Sigmoid colon (tissue), 4 donors: ENCODE results near the gene STK24.

Experiments
- CTCF ChIP-seq, 4 experiments: fragments of 450-650 bp in 3 of 4; fragments of 200-600 bp in 1 of 4; IDR thresholded peaks; one replicate each; pipeline ENCODE4 v1.5.1; 2016 to 2019; ENCODE audit warnings: antibody characterized with exemption in 4 of 4, mild to moderate bottlenecking in 3 of 4, moderate library complexity in 2 of 4
- POLR2A ChIP-seq, 2 donors: fragments of 450-650 bp; IDR thresholded peaks; one replicate each; pipeline ENCODE4 v1.6.1; 2016; ENCODE audit warnings: antibody characterized with exemption in 2 of 2, mild to moderate bottlenecking in 2 of 2, moderate library complexity in 2 of 2
- POLR2AphosphoS5 ChIP-seq, 4 donors: sonication (generic); formaldehyde crosslinking; IDR thresholded peaks; one replicate each; pipeline ENCODE4 v1.6.1; 2017; ENCODE audit warnings: antibody characterized with exemption in 4 of 4

DNA sequence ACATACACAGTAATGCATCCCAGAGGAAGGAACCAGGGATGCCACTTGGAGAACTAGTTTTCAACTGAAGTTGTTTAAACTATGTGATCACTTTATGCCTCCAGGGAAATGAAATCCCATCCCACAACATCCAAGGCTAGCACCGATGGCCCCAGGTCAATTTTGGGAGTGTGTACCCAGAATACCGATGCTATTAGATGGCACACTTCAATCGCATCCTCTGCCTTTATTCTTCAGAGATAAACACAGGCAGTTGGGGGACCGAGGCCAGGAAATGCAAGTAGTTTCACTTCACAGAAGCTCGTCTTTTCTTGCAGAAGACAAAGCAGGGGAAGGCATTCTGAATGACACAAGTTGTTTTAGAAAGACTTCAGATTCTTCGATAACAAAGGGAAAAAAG, 13.8 kb downstream of the STK24 start:
- no peak for TF ChIP-seq POLR2A (IDR thresholded peaks at IDR 0.05)
- TF ChIP-seq CTCF (IDR thresholded peaks at IDR 0.05) = no peak
- no peak for TF ChIP-seq POLR2AphosphoS5 (IDR thresholded peaks at IDR 0.05)
